ENCODE measurements around the gene LRRK2.

DNA sequence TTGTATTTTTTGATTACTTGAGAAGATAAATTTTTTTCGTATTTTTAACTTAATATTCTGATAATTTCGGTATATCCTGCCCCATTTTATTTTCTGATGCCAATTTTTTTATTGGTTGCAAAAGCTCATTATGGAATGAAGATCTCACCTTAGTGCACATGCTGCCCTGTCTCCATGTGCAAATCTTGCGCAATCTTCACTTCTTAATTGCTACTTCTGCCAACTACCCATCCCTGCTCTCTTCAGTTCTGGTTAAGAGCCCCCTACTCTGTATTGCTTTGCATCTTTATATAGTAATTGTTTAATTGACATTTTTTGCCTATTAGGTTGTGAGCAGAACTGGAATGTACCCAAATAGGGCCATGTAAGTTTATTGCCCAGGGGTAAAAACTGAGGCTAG lies 20.5 kb upstream of the LRRK2 start:
- TF ChIP-seq, protein P1, sequence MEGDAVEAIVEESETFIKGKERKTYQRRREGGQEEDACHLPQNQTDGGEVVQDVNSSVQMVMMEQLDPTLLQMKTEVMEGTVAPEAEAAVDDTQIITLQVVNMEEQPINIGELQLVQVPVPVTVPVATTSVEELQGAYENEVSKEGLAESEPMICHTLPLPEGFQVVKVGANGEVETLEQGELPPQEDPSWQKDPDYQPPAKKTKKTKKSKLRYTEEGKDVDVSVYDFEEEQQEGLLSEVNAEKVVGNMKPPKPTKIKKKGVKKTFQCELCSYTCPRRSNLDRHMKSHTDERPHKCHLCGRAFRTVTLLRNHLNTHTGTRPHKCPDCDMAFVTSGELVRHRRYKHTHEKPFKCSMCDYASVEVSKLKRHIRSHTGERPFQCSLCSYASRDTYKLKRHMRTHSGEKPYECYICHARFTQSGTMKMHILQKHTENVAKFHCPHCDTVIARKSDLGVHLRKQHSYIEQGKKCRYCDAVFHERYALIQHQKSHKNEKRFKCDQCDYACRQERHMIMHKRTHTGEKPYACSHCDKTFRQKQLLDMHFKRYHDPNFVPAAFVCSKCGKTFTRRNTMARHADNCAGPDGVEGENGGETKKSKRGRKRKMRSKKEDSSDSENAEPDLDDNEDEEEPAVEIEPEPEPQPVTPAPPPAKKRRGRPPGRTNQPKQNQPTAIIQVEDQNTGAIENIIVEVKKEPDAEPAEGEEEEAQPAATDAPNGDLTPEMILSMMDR (IDR thresholded peaks at IDR 0.05): no peak
- no peak for TF ChIP-seq POLR2A (IDR thresholded peaks at IDR 0.05)

All from lower leg skin (tissue), 3 donors.